NB4 (cell line): ENCODE data around the gene TYW5.

Experiments used
- DNase-seq: peaks from one replicate; pipeline ENCODE4 v3.0.0; 2010; ENCODE audit warnings: low read depth
- H3K4me3 ChIP-seq: one replicate; pipeline ENCODE4 v1.5.1; 2011; ENCODE audit warnings: mild to moderate bottlenecking, low read depth, low read length, moderate library complexity
- CTCF ChIP-seq: IDR thresholded peaks from one replicate; pipeline ENCODE4 v1.5.1; 2012; ENCODE audit warnings: low read depth, low read length
- MAX ChIP-seq: IDR thresholded peaks from 2 replicates; pipeline ENCODE4 v1.6.1; 2011; ENCODE audit warnings: low read depth, low read length
- MYC ChIP-seq: IDR thresholded peaks from 2 replicates; pipeline ENCODE4 v1.6.1; 2011; ENCODE audit warnings: low read depth, low read length
- POLR2A ChIP-seq: IDR thresholded peaks from 2 replicates; pipeline ENCODE4 v1.6.1; 2011; ENCODE audit warnings: mild to moderate bottlenecking; ENCODE audit not compliant: insufficient read length; ENCODE audit errors: extremely low read depth

The TYW5 gene

GRCh38 chr2:199972088-199972626 is 16.9 kb upstream of the TYW5 start:
- TF ChIP-seq POLR2A (no peak), CTCF (no peak), MYC (no peak), MAX (no peak)
- no peak for DNase-seq

GRCh38 chr2:199968126-199968525 is 12.8 kb upstream of the TYW5 start:
- H3K4me3 ChIP-seq = no peak overlapping the region
- no peak for TF ChIP-seq MYC
- no peak for TF ChIP-seq POLR2A
- no peak for TF ChIP-seq MAX
- no peak for TF ChIP-seq CTCF
- no peak for DNase-seq

More at GRCh38 chr2:199972088-199972626, 16.9 kb upstream of the TYW5 start:
- no peak overlapping the region for H3K4me3 ChIP-seq

- TF ChIP-seq POLR2A = no peak
- no peak for TF ChIP-seq MYC
- no peak for TF ChIP-seq MAX
- TF ChIP-seq CTCF = no peak
- H3K4me3 ChIP-seq = no peak overlapping the region
- no peak for DNase-seq
Measured at GRCh38 chr2:199966976-199967375, 11.7 kb upstream of the TYW5 start.

GRCh38 chr2:199966405-199966804 is 11.1 kb upstream of the TYW5 start:
- TF ChIP-seq POLR2A (no peak), CTCF (no peak), MAX (no peak), MYC (no peak)
- H3K4me3 ChIP-seq = no peak overlapping the region
- DNase-seq = no peak

GRCh38 chr2:199962203-199962602 is 6.9 kb upstream of the TYW5 start:
- H3K4me3 ChIP-seq = no peak overlapping the region
- TF ChIP-seq CTCF (no peak), MYC (no peak), POLR2A (no peak), MAX (no peak)
- no peak for DNase-seq

GRCh38 chr2:199958014-199958413 is 2.7 kb upstream of the TYW5 start:
- DNase-seq = no peak
- H3K4me3 ChIP-seq = peak overlapping the region; percentile 6
- TF ChIP-seq POLR2A (no peak), MAX (no peak), CTCF (no peak), MYC (no peak)
